ENCODE data around the gene CYP4F3.

GRCh38 chr19:15669891-15670290 lies 29.2 kb downstream of the CYP4F3 start:
- no peak for TF ChIP-seq TAF1 (IDR thresholded peaks at IDR 0.05; ENCODE audit: borderline replicate concordance, low read depth, low read length)
- TF ChIP-seq POLR2A (IDR thresholded peaks at IDR 0.05; ENCODE audit: low read depth, low read length) = no peak
- no peak for TF ChIP-seq POLR2AphosphoS5 (IDR thresholded peaks at IDR 0.05; ENCODE audit: low read depth, low read length)

Measured in GM12892 (cell line).